Umbilical cord (tissue), 2 donors: ENCODE measurements around the gene CDRT4. TPM values are rescaled to one million over a fixed set of nuclear protein-coding genes. Genes with fewer than 3 reads are reported as not detected.
"Not testable (repeated sequence)": the region's sequence is repeated elsewhere in the genome, so short reads cannot be mapped to it uniquely, and the experiment has no call there.

Experiments used
- DNase-seq: peaks from one replicate; pipeline ENCODE4 v3.0.0-alpha.2; 2015; ENCODE audit warnings: low spot score
- total RNA-seq: library from RNA; depleted of rRNA; stranded (reverse); fragments of >200 nt; gene quantifications from one replicate; pipeline ENCODE4 v1.2.3, GENCODE V29; 2014; ENCODE audit warnings: low replicate concordance; ENCODE audit not compliant: insufficient read depth

The CDRT4 gene
- total RNA-seq, result 1.4 TPM

GRCh38 chr17:15467592-15467991 is at the start of gene CDRT4:
Gene CDRT4 (minus strand): TSS chr17:15467621. CDS start chr17:15440238, 27,383 bp downstream.
- DNase-seq, result no peak

DNA sequence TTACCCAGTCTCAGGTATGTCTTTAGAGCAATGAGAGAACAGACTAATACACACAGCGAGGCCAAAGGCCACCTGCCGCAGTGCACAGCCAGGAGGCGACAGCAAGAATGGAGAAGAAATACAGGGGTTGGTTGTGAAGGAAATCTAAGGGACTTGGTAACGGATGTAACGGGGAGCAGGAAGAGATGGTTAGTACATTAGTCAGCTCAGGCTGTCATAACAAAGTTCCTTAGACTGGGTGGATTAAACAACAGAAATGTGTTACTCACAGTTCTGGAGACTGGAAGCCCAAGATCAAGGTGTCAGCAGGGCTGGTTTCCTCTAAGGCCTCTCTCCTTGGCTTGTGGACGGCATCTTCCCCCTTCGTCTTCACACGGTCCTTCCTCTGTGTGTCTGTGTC is 48.7 kb upstream of the CDRT4 start:
- DNase-seq, result no peak

- no peak for DNase-seq
These were observed 47.0 kb upstream of the CDRT4 start for GRCh38 chr17:15514469-15514868.

- no peak for DNase-seq
These were observed 46.5 kb upstream of the CDRT4 start for GRCh38 chr17:15513856-15514459.

GRCh38 chr17:15513058-15513791 is 45.8 kb upstream of the CDRT4 start:
- DNase-seq, result peak; percentile 83

DNA sequence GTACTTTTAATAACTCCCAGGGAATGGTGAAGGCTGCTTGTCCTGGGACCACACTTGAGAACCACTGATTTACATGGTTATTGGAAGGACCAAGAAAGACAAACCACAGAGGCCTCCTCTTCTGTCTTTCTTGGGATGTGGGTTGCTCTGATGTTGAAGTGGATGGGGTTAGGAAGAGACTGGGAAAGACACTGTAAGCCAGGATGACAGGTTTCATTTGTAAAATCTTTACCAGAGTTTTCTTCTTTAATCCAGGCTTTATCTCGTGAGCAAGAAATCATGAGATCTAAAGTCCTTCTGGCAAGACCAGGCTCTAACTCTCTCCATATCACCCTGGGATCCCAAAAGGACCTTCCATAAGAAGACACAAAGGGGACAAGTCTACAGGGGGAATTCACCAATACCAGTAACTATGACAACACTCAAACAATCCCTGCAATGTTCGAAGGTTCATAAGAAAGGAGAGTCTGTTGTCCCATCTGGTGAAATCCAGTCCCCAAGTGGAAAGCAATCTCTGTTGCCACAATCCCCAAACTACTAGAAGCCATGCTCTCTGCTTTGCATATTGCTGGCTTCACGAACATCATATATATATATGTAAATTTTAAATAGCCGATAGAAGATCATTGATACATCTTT is 44.8 kb upstream of the CDRT4 start:
- DNase-seq, result peak; percentile 63

DNA sequence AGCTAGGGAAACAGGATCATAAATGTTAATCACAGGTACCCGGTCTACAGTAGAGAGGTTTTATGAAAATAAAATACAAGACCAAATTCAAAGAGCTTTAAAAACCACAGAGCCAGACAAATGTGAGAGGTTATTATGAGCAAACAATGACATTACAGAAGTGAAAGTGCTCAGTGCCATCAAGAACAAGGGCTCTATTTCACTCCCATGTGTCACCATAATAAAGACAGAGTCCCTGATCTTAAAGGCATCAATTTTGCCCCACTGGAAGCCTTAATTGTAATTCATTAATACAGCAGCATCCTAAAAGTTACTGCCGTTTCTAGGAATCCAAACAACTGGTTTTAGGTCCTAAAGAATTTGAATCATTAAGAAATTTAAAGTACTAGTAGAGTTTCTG is 43.7 kb upstream of the CDRT4 start:
- DNase-seq, result no peak

DNA sequence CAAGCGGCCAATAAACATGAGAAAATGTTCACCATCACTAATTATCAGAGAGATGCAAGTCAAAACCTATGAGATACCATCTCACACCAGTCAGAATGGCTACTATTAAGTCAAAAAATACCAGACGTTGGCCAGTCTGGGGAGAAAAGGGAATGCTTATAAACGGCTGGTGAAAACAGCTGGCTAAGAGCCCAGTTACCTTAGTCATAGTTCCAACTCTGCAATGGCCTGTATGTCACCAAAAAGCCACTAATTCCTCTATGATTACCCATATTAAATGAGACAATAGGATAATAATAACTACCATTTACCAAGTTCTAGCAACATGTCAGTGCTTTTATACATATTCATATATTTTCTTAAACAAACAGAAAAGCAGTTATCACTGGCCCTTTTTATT is 42.9 kb upstream of the CDRT4 start:
- no peak for DNase-seq

DNA sequence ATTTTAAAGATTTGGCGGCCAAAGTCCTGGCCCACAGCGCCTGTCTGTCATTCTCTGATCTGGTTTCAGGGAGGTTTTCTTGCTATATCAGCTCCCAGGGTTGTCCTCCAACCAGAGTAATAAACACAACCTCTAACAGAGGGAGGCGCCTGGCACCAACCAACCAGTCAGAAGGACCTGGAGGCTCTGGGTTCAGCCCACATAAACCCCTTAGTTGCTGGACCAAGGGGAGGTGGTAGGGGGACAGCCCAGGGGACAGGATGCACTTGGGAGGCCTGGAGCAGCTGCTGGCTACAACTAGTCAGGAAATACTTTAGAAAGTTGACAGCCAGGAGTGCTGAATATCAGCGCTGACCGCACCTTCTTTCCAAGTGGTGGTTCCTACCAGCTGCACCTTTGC is 41.7 kb upstream of the CDRT4 start:
- no peak for DNase-seq

GRCh38 chr17:15508466-15508865 is 41.0 kb upstream of the CDRT4 start:
- DNase-seq, result no peak

- no peak for DNase-seq
These were observed 40.5 kb upstream of the CDRT4 start for GRCh38 chr17:15507896-15508295.

DNA sequence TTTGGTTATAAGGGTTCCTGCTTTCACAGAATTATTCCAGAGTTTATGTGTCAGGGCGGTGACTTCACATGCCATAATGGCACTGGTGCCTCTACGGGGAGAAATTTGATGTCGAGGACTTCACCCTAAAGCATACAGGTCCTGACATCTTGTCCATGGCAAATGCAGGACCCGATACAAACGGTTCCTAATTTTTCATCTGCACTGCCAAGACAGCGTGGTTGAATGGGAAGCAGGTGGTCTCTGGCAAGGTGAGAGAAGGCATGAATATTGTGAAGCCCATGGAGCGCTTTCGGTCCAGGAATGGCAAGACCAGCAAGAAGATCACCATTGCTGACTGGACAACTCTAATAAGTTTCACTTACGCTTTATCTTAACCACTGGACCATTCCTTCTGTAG is 39.6 kb upstream of the CDRT4 start:
- no peak for DNase-seq

DNA sequence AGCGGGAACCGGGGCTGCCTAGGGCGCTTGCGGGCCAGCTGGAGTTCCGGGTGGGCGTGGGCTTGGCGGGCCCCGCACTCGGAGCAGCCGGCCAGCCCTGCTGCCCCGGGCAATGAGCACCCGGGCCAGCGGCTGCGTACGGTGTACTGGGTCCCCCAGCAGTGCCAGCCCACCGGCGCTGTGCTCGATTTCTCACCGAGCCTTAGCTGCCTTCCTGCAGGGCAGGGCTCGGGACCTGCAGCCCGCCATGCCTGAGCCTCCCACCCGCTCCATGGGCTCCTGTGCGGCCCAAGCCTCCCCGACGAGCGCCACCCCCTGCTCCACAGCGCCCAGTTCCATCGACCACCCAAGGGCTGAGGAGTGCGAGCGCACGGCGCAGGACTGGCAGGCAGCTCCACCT is 38.3 kb upstream of the CDRT4 start:
- DNase-seq, result not testable (repeated sequence)

- no peak for DNase-seq
These were observed 36.3 kb upstream of the CDRT4 start for GRCh38 chr17:15503731-15504130.

DNA sequence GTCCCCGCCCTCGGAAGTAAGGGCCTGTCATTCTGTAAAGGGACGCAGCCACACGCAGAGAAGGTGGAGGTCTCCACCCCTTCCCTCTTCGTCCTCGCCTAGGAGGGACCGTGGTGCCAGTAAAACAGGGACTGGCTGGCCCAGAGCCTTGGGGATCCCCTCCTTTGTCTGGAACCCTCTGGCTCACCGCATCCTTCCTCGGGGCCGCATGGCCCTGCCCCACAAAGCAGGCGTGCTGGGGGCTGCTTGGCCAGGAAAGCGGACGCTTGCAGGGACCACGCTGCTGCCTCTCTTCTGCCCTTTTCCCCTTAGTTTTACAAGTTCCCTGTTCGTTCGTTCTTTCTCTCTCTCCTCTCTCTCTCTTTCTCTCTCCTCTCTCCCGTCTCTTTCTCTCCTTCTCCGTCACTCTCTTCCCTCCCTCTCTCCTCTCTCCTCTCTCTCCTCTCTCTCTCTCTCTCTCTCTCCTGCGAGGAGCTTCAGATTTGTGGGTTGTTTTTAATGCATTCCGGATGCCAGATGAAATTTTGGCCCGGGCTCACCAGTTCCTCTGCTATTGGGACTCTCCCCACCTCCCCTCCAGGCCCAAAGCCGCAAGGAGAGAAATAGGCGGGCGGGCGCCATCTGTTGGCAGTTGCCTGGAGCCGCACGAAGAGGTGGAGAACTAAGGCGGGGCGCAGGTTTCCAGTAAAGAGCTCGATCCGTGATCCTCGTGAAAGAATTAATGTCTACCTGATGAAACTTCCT is 35.1 kb upstream of the CDRT4 start:
- peak; percentile 95 for DNase-seq

GRCh38 chr17:15501793-15502192 is 34.4 kb upstream of the CDRT4 start:
- no peak for DNase-seq

DNA sequence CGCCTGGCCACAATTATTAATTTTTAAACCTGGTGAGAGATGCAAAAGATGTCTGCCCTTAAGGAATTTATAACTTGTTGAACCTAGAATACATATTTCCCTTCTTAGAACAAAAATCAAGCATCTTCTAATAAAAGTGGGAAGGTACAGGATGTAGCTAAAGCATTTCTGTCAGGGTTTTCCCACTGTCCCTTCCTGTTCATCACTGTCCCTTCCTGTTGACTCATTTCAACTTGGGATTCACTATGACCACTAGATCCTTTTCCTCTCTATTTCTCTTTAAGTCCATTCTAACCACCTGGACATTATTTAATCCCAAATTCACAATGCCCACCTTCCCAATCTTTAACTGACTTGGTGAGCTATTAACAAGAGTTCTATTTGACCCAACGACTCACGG is 33.9 kb upstream of the CDRT4 start:
- DNase-seq, result no peak

- DNase-seq, result peak; percentile 32
These were observed 30.7 kb upstream of the CDRT4 start for GRCh38 chr17:15498107-15498506.

- peak; percentile 59 for DNase-seq
These were observed 29.6 kb upstream of the CDRT4 start for GRCh38 chr17:15496735-15497670.

GRCh38 chr17:15494821-15495220 is 27.4 kb upstream of the CDRT4 start:
- DNase-seq, result peak; percentile 50

- DNase-seq, result no peak
These were observed 26.2 kb upstream of the CDRT4 start for GRCh38 chr17:15493693-15494035.
